Astrocyte (in vitro differentiated cells and primary cell): ENCODE data around the gene SCAPER.

Experiments used
- CTCF ChIP-seq: IDR thresholded peaks from 2 replicates; pipeline ENCODE4 v1.5.1; 2011; ENCODE audit warnings: low read depth, mild to moderate bottlenecking, inconsistent platforms, low read length, moderate library complexity; ENCODE audit not compliant: insufficient read depth
- EZH2 ChIP-seq: IDR thresholded peaks from 2 replicates; pipeline ENCODE4 v1.6.1; 2012; ENCODE audit warnings: mild to moderate bottlenecking, low read length, inconsistent platforms; ENCODE audit not compliant: insufficient read depth

GRCh38 chr15:76347482-76348055 is 557.6 kb downstream of the SCAPER start:
- TF ChIP-seq CTCF (no peak), EZH2 (no peak)
